ENCODE measurements around the gene RYR2. TPM values are rescaled to one million over a fixed set of nuclear protein-coding genes. Genes with fewer than 3 reads are reported as not detected.

Gene RYR2
- total and polyA plus RNA-seq, 8 donors, result 0.25 to 33.5 (median 2.5) TPM

- no peaks in the 10 kb centered on the region for H3K27me3 ChIP-seq
- DNase-seq, result peak in 1 of 2 donors; percentile 22
- H3K36me3 ChIP-seq, result peaks cover 0 to 15% (median 0%) of the 10 kb centered on the region in 4 donors
- H3K9me3 ChIP-seq, result no peaks in the 10 kb centered on the region
- no peak for TF ChIP-seq EP300 (IDR thresholded peaks at IDR 0.05)
- no peak for TF ChIP-seq POLR2A (IDR thresholded peaks at IDR 0.05)
- TF ChIP-seq POLR2AphosphoS5 (IDR thresholded peaks at IDR 0.05), result no peak
- TF ChIP-seq CTCF (IDR thresholded peaks at IDR 0.05), result no peak
- no peak overlapping the region for H3K4me3 ChIP-seq
- intact Hi-C loops (cut with DNase I; ENCODE audit: low total_unique reads), result no loop called here
- H3K4me1 ChIP-seq, result no peaks in the 10 kb centered on the region
- 49 to 65% (median 62%) methylated on average over 5 of the region's 5 CpGs for WGBS, 5 donors
- no peak overlapping the region for H3K27ac ChIP-seq
Measured at GRCh38 chr1:237789619-237790018, 747.6 kb downstream of the RYR2 start.

GRCh38 chr1:237791592-237791991, 749.6 kb downstream of the RYR2 start:
- DNase-seq, result no peak
- 68 to 85% (median 74%) methylated on average over 2 of the region's 2 CpGs for WGBS, 5 donors
- H3K4me1 ChIP-seq, result no peaks in the 10 kb centered on the region
- no peaks in the 10 kb centered on the region for H3K27me3 ChIP-seq
- no peaks in the 10 kb centered on the region for H3K9me3 ChIP-seq
- no peak overlapping the region for H3K4me3 ChIP-seq
- TF ChIP-seq CTCF (IDR thresholded peaks at IDR 0.05) (no peak), POLR2A (IDR thresholded peaks at IDR 0.05) (no peak), POLR2AphosphoS5 (IDR thresholded peaks at IDR 0.05) (no peak), EP300 (IDR thresholded peaks at IDR 0.05) (no peak)
- no peak overlapping the region for H3K27ac ChIP-seq
- H3K36me3 ChIP-seq, result peaks cover 0 to 13% (median 0%) of the 10 kb centered on the region in 4 donors
- intact Hi-C loops (cut with DNase I; ENCODE audit: low total_unique reads), result no loop called here

GRCh38 chr1:237792149-237792548, 750.2 kb downstream of the RYR2 start:
- no peaks in the 10 kb centered on the region for H3K4me1 ChIP-seq
- H3K4me3 ChIP-seq, result no peak overlapping the region
- no peaks in the 10 kb centered on the region for H3K27me3 ChIP-seq
- no peak for DNase-seq
- H3K27ac ChIP-seq, result no peak overlapping the region
- no peaks in the 10 kb centered on the region for H3K9me3 ChIP-seq
- TF ChIP-seq POLR2AphosphoS5 (IDR thresholded peaks at IDR 0.05) (no peak), POLR2A (IDR thresholded peaks at IDR 0.05) (no peak), EP300 (IDR thresholded peaks at IDR 0.05) (no peak), CTCF (IDR thresholded peaks at IDR 0.05) (no peak)
- WGBS, 5 donors, result 70 to 83% (median 78%) methylated on average over 7 of the region's 7 CpGs
- H3K36me3 ChIP-seq, result peaks cover 0 to 13% (median 0%) of the 10 kb centered on the region in 4 donors
- intact Hi-C loops (cut with DNase I; ENCODE audit: low total_unique reads), result no loop called here

- no peak for DNase-seq
- intact Hi-C loops (cut with DNase I; ENCODE audit: low total_unique reads), result no loop called here
- no peak for TF ChIP-seq CTCF (IDR thresholded peaks at IDR 0.05)
- no peak for TF ChIP-seq EP300 (IDR thresholded peaks at IDR 0.05)
- TF ChIP-seq POLR2A (IDR thresholded peaks at IDR 0.05), result no peak
- TF ChIP-seq POLR2AphosphoS5 (IDR thresholded peaks at IDR 0.05), result no peak
- Histone ChIP-seq H3K27ac (no peak overlapping the region), H3K4me1 (no peaks in the 10 kb centered on the region), H3K9me3 (no peaks in the 10 kb centered on the region), H3K4me3 (no peak overlapping the region), H3K36me3 (peaks cover 0 to 13% (median 0%) of the 10 kb centered on the region in 4 donors), H3K27me3 (no peaks in the 10 kb centered on the region)
- WGBS, 5 donors, result 87 to 96% (median 91%) methylated on average over 1 of the region's 1 CpG
Measured at GRCh38 chr1:237792726-237793125, 750.7 kb downstream of the RYR2 start.
